HepG2 (cell line): ENCODE measurements around the gene DDAH1. TPM values are rescaled to one million over a fixed set of nuclear protein-coding genes. Genes with fewer than 3 reads are reported as not detected.

Experiments
- HMGA1 ChIP-seq: sonication (generic); formaldehyde crosslinking; conservative IDR thresholded peaks from 2 replicates; pipeline ENCODE4 v1.4.0; 2020; ENCODE audit warnings: missing genetic modification reagents
- HNF4A ChIP-seq: sonication (generic); formaldehyde crosslinking; IDR thresholded peaks from 2 replicates; pipeline ENCODE4 v1.4.0; 2020; ENCODE audit warnings: missing genetic modification reagents
- NFYC ChIP-seq: IDR thresholded peaks from 2 replicates; pipeline ENCODE4 v1.6.1; 2016; ENCODE audit warnings: missing genetic modification reagents, missing compliant biosample characterization
- STAT6 ChIP-seq: sonication (generic); formaldehyde crosslinking; IDR thresholded peaks from 2 replicates; pipeline ENCODE4 v1.4.0; 2020; ENCODE audit warnings: missing genetic modification reagents, mild to moderate bottlenecking, borderline replicate concordance
- YEATS4 ChIP-seq: sonication (generic); formaldehyde crosslinking; IDR thresholded peaks from 2 replicates; pipeline ENCODE4 v1.4.0; 2020; ENCODE audit warnings: missing genetic modification reagents, borderline replicate concordance
- ZFP36L1 ChIP-seq: sonication (generic); formaldehyde crosslinking; IDR thresholded peaks from 2 replicates; pipeline ENCODE4 v1.8.0; 2022; ENCODE audit warnings: mild to moderate bottlenecking, missing genetic modification reagents, moderate library complexity
- ZNF552 ChIP-seq: sonication (generic); formaldehyde crosslinking; IDR thresholded peaks from 2 replicates; pipeline ENCODE4 v1.9.0; 2022; ENCODE audit warnings: missing genetic modification reagents, mild to moderate bottlenecking, borderline replicate concordance
- polyA plus RNA-seq, 8 experiments: library from polyadenylated mRNA; depleted of rRNA in 3 of 8; stranded (reverse) in 7 of 8; unstranded in 1 of 8; fragments of >200 nt; fragmentation: Illumina TruSeq in 4 of 8; extraction: Trizol in 4 of 8; gene quantifications; 2 replicates each; pipeline versions ENCODE4 v1.2.1 to v1.2.3, GENCODE V29; 2011 to 2016; ENCODE audit warnings: low read depth in 4 of 8, missing spikeins in 1 of 8, mixed read lengths in 1 of 8; ENCODE audit not compliant: insufficient read depth in 1 of 8
- total RNA-seq, 5 experiments: library from RNA; depleted of rRNA; stranded (reverse); fragments of >200 nt; fragmentation: Illumina TruSeq; extraction: Trizol; gene quantifications; 2 replicates each; pipeline ENCODE4 v1.2.3, GENCODE V29; 2016; ENCODE audit warnings: low read depth in 1 of 5
- TF ChIP-seq, protein P1 (sequence below), 2 experiments: fragments of 450-650 bp in 1 of 2; sonication (generic) in 1 of 2; formaldehyde crosslinking in 1 of 2; IDR thresholded peaks; 2 replicates each; pipeline versions ENCODE4 v1.6.1 to v1.8.0; 2016 to 2022; ENCODE audit warnings: antibody characterized with exemption in 1 of 2, mild to moderate bottlenecking in 1 of 2, missing genetic modification reagents in 1 of 2
- TF ChIP-seq, protein P2 (sequence below): sonication (generic); formaldehyde crosslinking; IDR thresholded peaks from 2 replicates; pipeline ENCODE4 v1.4.0; 2020; ENCODE audit warnings: missing genetic modification reagents
- TF ChIP-seq, protein P3 (sequence below): IDR thresholded peaks from 2 replicates; pipeline ENCODE4 v1.4.0; 2020; ENCODE audit warnings: mild to moderate bottlenecking, missing genetic modification reagents

Gene DDAH1
- total and polyA plus RNA-seq, 2 of the 13 experiments (the other 11 are each of a cell fraction or from before 2014, with no cell fraction given): 39.7 to 64.4 TPM

DNA sequence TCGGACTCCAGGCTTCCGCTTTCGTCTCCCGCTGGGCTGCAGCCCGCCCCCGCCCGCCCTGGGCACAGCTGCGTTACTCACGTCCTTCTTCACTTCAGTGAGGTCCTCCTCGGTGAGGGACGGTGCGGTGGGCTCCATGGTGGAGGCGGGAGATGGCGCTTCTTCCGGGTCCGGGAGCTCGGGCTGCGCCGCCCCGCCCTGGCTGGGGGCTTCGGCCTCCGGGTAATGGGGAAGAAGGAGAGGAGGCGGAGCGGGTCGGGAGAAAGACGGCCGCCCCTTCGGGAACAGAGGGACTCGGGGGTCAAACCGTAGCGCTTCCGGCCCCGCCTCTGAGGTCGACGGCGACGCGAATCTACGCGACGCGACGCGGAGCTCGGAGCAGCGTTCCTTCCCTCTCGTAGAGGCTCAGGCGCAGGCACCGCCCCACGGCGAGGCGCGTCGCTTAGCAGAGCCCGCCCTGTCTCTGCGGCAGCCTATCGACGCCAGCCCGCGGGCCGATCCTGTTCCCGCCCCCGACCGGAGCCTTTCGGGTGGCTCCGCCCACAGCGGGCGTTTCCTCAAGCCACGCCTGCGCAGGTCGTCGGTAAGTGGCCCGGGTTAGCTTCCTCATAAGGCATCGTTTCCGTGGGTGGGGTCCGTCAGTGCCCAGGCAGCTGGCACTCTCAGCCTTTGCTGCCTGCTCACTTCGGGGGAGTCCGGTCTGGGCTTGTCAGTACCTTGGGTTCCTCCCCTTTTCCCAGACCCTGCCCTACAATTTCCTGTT, 188.6 kb downstream of the DDAH1 start, which contains the start of gene BCL10 (continued):
- TF ChIP-seq STAT6: peak; percentile 70; the same call in 1 of the 2 replicates
- TF ChIP-seq NFYC: peak; percentile 78
- no peak for TF ChIP-seq HNF4A
- TF ChIP-seq HMGA1: no peak
- TF ChIP-seq ZFP36L1 (CRISPR knock-in tag): peak; percentile 62; the same call in 1 of the 2 replicates
- TF ChIP-seq, protein P1, sequence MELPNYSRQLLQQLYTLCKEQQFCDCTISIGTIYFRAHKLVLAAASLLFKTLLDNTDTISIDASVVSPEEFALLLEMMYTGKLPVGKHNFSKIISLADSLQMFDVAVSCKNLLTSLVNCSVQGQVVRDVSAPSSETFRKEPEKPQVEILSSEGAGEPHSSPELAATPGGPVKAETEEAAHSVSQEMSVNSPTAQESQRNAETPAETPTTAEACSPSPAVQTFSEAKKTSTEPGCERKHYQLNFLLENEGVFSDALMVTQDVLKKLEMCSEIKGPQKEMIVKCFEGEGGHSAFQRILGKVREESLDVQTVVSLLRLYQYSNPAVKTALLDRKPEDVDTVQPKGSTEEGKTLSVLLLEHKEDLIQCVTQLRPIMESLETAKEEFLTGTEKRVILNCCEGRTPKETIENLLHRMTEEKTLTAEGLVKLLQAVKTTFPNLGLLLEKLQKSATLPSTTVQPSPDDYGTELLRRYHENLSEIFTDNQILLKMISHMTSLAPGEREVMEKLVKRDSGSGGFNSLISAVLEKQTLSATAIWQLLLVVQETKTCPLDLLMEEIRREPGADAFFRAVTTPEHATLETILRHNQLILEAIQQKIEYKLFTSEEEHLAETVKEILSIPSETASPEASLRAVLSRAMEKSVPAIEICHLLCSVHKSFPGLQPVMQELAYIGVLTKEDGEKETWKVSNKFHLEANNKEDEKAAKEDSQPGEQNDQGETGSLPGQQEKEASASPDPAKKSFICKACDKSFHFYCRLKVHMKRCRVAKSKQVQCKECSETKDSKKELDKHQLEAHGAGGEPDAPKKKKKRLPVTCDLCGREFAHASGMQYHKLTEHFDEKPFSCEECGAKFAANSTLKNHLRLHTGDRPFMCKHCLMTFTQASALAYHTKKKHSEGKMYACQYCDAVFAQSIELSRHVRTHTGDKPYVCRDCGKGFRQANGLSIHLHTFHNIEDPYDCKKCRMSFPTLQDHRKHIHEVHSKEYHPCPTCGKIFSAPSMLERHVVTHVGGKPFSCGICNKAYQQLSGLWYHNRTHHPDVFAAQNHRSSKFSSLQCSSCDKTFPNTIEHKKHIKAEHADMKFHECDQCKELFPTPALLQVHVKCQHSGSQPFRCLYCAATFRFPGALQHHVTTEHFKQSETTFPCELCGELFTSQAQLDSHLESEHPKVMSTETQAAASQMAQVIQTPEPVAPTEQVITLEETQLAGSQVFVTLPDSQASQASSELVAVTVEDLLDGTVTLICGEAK (IDR thresholded peaks at IDR 0.05): no peak
- TF ChIP-seq, protein P1 (CRISPR knock-in tag; IDR thresholded peaks at IDR 0.05): no peak
- TF ChIP-seq, protein P2, sequence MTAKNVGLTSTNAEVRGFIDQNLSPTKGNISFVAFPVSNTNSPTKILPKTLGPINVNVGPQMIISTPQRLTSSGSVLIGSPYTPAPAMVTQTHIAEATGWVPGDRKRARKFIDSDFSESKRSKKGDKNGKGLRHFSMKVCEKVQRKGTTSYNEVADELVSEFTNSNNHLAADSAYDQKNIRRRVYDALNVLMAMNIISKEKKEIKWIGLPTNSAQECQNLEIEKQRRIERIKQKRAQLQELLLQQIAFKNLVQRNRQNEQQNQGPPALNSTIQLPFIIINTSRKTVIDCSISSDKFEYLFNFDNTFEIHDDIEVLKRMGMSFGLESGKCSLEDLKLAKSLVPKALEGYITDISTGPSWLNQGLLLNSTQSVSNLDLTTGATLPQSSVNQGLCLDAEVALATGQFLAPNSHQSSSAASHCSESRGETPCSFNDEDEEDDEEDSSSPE (CRISPR knock-in tag): peak; percentile 57
- TF ChIP-seq YEATS4 (CRISPR knock-in tag): no peak; the same call in 1 of the 2 replicates
- TF ChIP-seq, protein P3, sequence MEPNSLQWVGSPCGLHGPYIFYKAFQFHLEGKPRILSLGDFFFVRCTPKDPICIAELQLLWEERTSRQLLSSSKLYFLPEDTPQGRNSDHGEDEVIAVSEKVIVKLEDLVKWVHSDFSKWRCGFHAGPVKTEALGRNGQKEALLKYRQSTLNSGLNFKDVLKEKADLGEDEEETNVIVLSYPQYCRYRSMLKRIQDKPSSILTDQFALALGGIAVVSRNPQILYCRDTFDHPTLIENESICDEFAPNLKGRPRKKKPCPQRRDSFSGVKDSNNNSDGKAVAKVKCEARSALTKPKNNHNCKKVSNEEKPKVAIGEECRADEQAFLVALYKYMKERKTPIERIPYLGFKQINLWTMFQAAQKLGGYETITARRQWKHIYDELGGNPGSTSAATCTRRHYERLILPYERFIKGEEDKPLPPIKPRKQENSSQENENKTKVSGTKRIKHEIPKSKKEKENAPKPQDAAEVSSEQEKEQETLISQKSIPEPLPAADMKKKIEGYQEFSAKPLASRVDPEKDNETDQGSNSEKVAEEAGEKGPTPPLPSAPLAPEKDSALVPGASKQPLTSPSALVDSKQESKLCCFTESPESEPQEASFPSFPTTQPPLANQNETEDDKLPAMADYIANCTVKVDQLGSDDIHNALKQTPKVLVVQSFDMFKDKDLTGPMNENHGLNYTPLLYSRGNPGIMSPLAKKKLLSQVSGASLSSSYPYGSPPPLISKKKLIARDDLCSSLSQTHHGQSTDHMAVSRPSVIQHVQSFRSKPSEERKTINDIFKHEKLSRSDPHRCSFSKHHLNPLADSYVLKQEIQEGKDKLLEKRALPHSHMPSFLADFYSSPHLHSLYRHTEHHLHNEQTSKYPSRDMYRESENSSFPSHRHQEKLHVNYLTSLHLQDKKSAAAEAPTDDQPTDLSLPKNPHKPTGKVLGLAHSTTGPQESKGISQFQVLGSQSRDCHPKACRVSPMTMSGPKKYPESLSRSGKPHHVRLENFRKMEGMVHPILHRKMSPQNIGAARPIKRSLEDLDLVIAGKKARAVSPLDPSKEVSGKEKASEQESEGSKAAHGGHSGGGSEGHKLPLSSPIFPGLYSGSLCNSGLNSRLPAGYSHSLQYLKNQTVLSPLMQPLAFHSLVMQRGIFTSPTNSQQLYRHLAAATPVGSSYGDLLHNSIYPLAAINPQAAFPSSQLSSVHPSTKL (CRISPR knock-in tag): peak; percentile 18; the same call in 1 of the 2 replicates
- peak; percentile 57; the same call in 1 of the 2 replicates for TF ChIP-seq ZNF552
